Large intestine (tissue), 3 donors: ENCODE measurements around the gene DEFB129. TPM values are rescaled to one million over a fixed set of nuclear protein-coding genes. Genes with fewer than 3 reads are reported as not detected.
"Not testable (repeated sequence)": the region's sequence is repeated elsewhere in the genome, so short reads cannot be mapped to it uniquely, and the experiment has no call there.

ENCODE experiments used
- DNase-seq, 2 donors: peaks; one replicate each; pipeline versions ENCODE4 v3.0.0 to v3.0.0-alpha.2; 2013
- H3K27ac ChIP-seq: one replicate; pipeline ENCODE4 v1.5.1; 2013; ENCODE audit warnings: low read length
- H3K27me3 ChIP-seq: 2 replicates; pipeline ENCODE4 v1.6.1; 2013; ENCODE audit warnings: low read length; ENCODE audit not compliant: control insufficient read depth, insufficient read depth
- H3K36me3 ChIP-seq: 2 replicates; pipeline ENCODE4 v1.6.1; 2013; ENCODE audit warnings: low read length; ENCODE audit not compliant: control insufficient read depth, insufficient read depth
- H3K4me1 ChIP-seq: one replicate; pipeline ENCODE4 v1.6.1; 2013; ENCODE audit warnings: low read length; ENCODE audit not compliant: control insufficient read depth, insufficient read depth
- H3K4me3 ChIP-seq: one replicate; pipeline ENCODE4 v1.5.1; 2013; ENCODE audit warnings: low read length
- H3K9me3 ChIP-seq: one replicate; pipeline ENCODE4 v1.6.1; 2013; ENCODE audit warnings: mild to moderate bottlenecking, low read depth, low read length, moderate library complexity; ENCODE audit not compliant: control insufficient read depth
- WGBS: methylation state at CpG from one replicate; pipeline ENCODE4 v1.1.5; 2013; ENCODE audit warnings: low lambda C conversion rate; ENCODE audit not compliant: insufficient coverage; 5-methylcytosine and 5-hydroxymethylcytosine counted together
- polyA plus RNA-seq: library from polyadenylated mRNA; unstranded; fragments of 120-200 nt; gene quantifications from one replicate; pipeline ENCODE4 v1.2.1, GENCODE V29; 2013

The DEFB129 gene
- polyA plus RNA-seq, 1 donor: not detected

- no peak for DNase-seq
- H3K4me3 ChIP-seq: no peak overlapping the region
- no peaks in the 10 kb centered on the region for H3K4me1 ChIP-seq
- H3K9me3 ChIP-seq: no peaks in the 10 kb centered on the region
- H3K27ac ChIP-seq: no peak overlapping the region
- H3K36me3 ChIP-seq: no peaks in the 10 kb centered on the region
- peaks cover 12% of the 10 kb centered on the region for H3K27me3 ChIP-seq
- no CpG with 5 or more reads among the region's 1 CpG for WGBS
Observed at GRCh38 chr20:215796-216195, 11.3 kb upstream of the DEFB129 start.

DNA sequence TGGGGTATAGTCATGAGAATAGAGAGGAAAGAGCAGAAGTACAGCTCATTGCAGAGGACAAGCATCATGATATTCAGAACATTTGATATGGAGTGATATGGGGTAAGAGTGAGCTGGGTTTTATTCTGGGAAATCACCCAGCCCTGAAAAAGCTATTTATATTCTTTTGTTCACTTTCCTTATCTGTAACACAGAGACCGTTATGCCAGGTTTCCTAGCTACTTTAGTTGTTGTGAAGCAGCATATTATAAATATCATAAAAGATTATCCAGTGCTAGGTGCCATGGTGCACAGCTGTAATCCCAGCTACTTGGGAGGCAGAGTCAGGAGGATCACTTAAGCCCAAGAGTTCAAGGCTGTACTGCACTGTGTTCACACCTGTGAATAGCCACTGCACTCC, 9.8 kb upstream of the DEFB129 start:
- no peak for DNase-seq
- no CpG with 5 or more reads among the region's 1 CpG for WGBS
- H3K27ac ChIP-seq: no peak overlapping the region
- no peaks in the 10 kb centered on the region for H3K4me1 ChIP-seq
- H3K36me3 ChIP-seq: no peaks in the 10 kb centered on the region
- H3K9me3 ChIP-seq: no peaks in the 10 kb centered on the region
- H3K4me3 ChIP-seq: no peak overlapping the region
- peaks cover 7% of the 10 kb centered on the region for H3K27me3 ChIP-seq

- no peaks in the 10 kb centered on the region for H3K9me3 ChIP-seq
- no peaks in the 10 kb centered on the region for H3K36me3 ChIP-seq
- no CpG with 5 or more reads among the region's 1 CpG for WGBS
- H3K27ac ChIP-seq: no peak overlapping the region
- H3K4me1 ChIP-seq: no peaks in the 10 kb centered on the region
- no peak for DNase-seq
- H3K27me3 ChIP-seq: peaks cover 6% of the 10 kb centered on the region
- no peak overlapping the region for H3K4me3 ChIP-seq
Observed at GRCh38 chr20:219290-220115, 7.6 kb upstream of the DEFB129 start.

DNA sequence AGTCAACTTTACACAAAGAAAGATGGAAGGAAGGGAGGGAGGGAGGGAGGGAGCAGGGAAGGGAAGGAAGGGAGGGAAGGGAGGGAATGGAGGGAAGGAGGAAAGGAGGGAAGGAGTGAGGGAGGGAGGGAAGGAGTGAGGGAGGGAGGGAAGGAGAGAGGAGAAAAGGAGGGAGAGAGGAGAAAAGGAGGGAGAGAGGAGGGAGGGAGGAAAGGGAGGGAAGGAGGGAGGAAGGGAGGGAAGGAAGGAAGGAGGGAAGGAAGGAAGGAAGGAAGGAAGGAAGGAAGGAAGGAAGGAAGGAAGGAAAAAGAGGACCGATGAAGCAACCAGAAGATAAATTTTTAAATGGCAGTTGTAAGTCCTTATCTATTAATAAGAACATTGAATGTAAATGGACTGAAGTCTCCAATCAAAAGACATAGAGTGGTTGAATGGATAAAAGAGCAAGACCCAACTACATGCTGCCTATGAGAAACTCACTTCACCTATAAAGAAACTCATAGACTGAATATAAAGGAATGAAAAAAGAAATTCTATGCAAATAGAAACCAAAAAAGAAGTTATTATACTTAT, 5.7 kb upstream of the DEFB129 start:
- Histone ChIP-seq H3K4me1 (no peaks in the 10 kb centered on the region), H3K9me3 (no peaks in the 10 kb centered on the region), H3K4me3 (no peak overlapping the region), H3K27me3 (peaks cover 6% of the 10 kb centered on the region), H3K36me3 (no peaks in the 10 kb centered on the region), H3K27ac (no peak overlapping the region)
- no peak for DNase-seq
- WGBS: no CpG with 5 or more reads among the region's 1 CpG

GRCh38 chr20:225879-226278, 1.2 kb upstream of the DEFB129 start:
- not testable (repeated sequence) for H3K27me3 ChIP-seq, H3K9me3 ChIP-seq, H3K4me3 ChIP-seq, H3K36me3 ChIP-seq, H3K27ac ChIP-seq, H3K4me1 ChIP-seq, DNase-seq
- WGBS: 74% methylated on average over 3 of the region's 3 CpGs

GRCh38 chr20:227439-228105, 514 bp downstream of the DEFB129 start:
- H3K4me3 ChIP-seq: no peak overlapping the region
- H3K36me3 ChIP-seq: no peaks in the 10 kb centered on the region
- 100% methylated on average over 1 of the region's 3 CpGs for WGBS
- H3K9me3 ChIP-seq: no peaks in the 10 kb centered on the region
- H3K27me3 ChIP-seq: peaks cover 3% of the 10 kb centered on the region
- DNase-seq: no peak
- no peaks in the 10 kb centered on the region for H3K4me1 ChIP-seq
- H3K27ac ChIP-seq: no peak overlapping the region

GRCh38 chr20:235891-236290, 8.8 kb downstream of the DEFB129 start:
- Histone ChIP-seq H3K9me3 (no peaks in the 10 kb centered on the region), H3K4me3 (no peak overlapping the region), H3K36me3 (no peaks in the 10 kb centered on the region), H3K4me1 (no peaks in the 10 kb centered on the region), H3K27me3 (peaks cover 3% of the 10 kb centered on the region), H3K27ac (no peak overlapping the region)
- no peak for DNase-seq
- no CpG with 5 or more reads among the region's 1 CpG for WGBS

DNA sequence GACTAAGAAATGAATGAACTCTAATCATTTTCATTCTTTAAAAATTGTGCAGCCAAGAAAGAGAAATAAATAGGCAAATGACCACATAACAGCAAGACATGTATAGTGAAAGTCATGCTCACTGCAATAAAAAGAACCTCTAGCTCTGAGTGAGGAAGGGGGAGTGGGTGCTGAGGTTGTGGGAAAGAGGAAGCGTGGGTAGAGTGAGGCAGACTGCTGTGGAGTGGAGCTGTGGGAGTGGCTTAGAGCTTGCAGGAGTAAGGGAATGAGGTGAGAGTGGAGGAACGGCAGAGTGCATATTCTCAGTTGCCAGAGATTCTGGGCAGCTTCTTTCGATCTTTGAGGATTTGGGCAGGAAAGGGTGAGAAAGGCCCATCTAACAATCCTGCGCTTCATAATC, 10.4 kb downstream of the DEFB129 start:
- H3K27ac ChIP-seq: no peak overlapping the region
- H3K9me3 ChIP-seq: no peaks in the 10 kb centered on the region
- peaks cover 6% of the 10 kb centered on the region for H3K27me3 ChIP-seq
- 82% methylated on average over 3 of the region's 4 CpGs for WGBS
- no peak for DNase-seq
- no peak overlapping the region for H3K4me3 ChIP-seq
- no peaks in the 10 kb centered on the region for H3K4me1 ChIP-seq
- H3K36me3 ChIP-seq: no peaks in the 10 kb centered on the region

DNA sequence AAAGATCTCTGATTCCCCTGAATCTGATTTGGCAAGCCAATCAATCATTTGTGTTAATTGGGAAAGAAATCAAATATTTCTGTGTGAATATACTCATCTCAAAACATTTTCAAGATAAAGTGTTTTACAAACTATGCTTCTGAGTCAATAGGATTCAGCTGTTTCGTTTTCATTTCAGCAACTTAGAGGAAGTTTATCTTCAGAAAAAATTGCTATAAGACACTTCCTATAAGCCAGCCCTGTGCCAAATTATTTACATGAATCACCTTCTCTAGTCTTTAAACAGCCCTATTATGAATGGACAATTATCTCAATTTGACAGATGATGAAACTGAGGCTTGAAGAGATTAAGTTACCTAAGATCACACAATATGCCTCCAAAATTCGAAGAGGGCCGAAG, 10.9 kb downstream of the DEFB129 start:
- no peak overlapping the region for H3K4me3 ChIP-seq
- H3K27me3 ChIP-seq: peaks cover 6% of the 10 kb centered on the region
- no peaks in the 10 kb centered on the region for H3K9me3 ChIP-seq
- H3K36me3 ChIP-seq: no peaks in the 10 kb centered on the region
- H3K27ac ChIP-seq: no peak overlapping the region
- no peaks in the 10 kb centered on the region for H3K4me1 ChIP-seq
- WGBS: 80% methylated on average over 1 of the region's 3 CpGs
- no peak for DNase-seq

- Histone ChIP-seq H3K9me3 (no peaks in the 10 kb centered on the region), H3K36me3 (no peaks in the 10 kb centered on the region), H3K27me3 (peaks cover 6% of the 10 kb centered on the region), H3K4me3 (no peak overlapping the region), H3K4me1 (no peaks in the 10 kb centered on the region), H3K27ac (no peak overlapping the region)
- no peak for DNase-seq
- 100% methylated on average over 2 of the region's 2 CpGs for WGBS
Observed at GRCh38 chr20:242905-243304, 15.8 kb downstream of the DEFB129 start.
